CD4-positive, alpha-beta T cell (primary cell): ENCODE data around the gene OR5T1. TPM values are rescaled to one million over a fixed set of nuclear protein-coding genes. Genes with fewer than 3 reads are reported as not detected.

Source experiments
- ATAC-seq: fragments of 200-7000 bp; cut with Tn5 transposase; one replicate; pipeline ENCODE4 v1.10.0; 2022; ENCODE audit warnings: mild to moderate bottlenecking; ENCODE audit not compliant: poor library complexity
- CTCF ChIA-PET: fragments of 350-600 bp; sonication (Branson Sonifier 250); formaldehyde crosslinking; loops from one replicate; lab custom pipeline; 2021; ENCODE audit warnings: antibody characterized with exemption, inconsistent platforms; lab: Charles Lee
- POLR2A ChIA-PET: fragments of 350-600 bp; sonication (Branson Sonifier 250); formaldehyde crosslinking; loops from one replicate; lab custom pipeline; 2021; ENCODE audit warnings: antibody characterized with exemption, inconsistent platforms; lab: Charles Lee
- DNase-seq, 14 experiments: peaks; one replicate each; pipeline ENCODE4 v3.0.0-alpha.2; 2013 to 2020; ENCODE audit warnings: mixed read lengths in 2 of 14
- H3K27ac ChIP-seq, 2 donors: one replicate each; pipeline versions ENCODE4 v1.5.1 to v1.7.0; 2013; ENCODE audit warnings: low read length in 2 of 2, low read depth in 1 of 2, mild to moderate bottlenecking in 1 of 2
- H3K27me3 ChIP-seq, 2 experiments: 1 replicate in 1 of 2; 2 replicates in 1 of 2; pipeline versions ENCODE4 v1.6.1 to v1.7.0; 2013; ENCODE audit warnings: low read length in 2 of 2, control low read depth in 1 of 2, mild to moderate bottlenecking in 1 of 2, moderate library complexity in 1 of 2; ENCODE audit not compliant: insufficient read depth in 2 of 2, control insufficient read depth in 1 of 2
- H3K36me3 ChIP-seq: one replicate; pipeline ENCODE4 v1.6.1; 2013; ENCODE audit warnings: low read length, control low read depth; ENCODE audit not compliant: insufficient read depth
- H3K4me1 ChIP-seq: one replicate; pipeline ENCODE4 v1.6.1; 2013; ENCODE audit warnings: low read length, control low read depth; ENCODE audit not compliant: insufficient read depth
- H3K4me3 ChIP-seq: one replicate; pipeline ENCODE4 v1.5.1; 2013; ENCODE audit warnings: mild to moderate bottlenecking, low read length, moderate library complexity
- H3K9me3 ChIP-seq, 2 experiments: 1 replicate in 1 of 2; 2 replicates in 1 of 2; pipeline versions ENCODE4 v1.6.1 to v1.7.0; 2013; ENCODE audit warnings: low read length in 2 of 2, mild to moderate bottlenecking in 2 of 2, control low read depth in 1 of 2, moderate library complexity in 1 of 2; ENCODE audit not compliant: control insufficient read depth in 1 of 2, insufficient read depth in 1 of 2
- H3K27ac Mint-ChIP-seq: one replicate; pipeline ENCODE4 v1.8.0; 2020; ENCODE audit warnings: mixed read lengths
- H3K27me3 Mint-ChIP-seq: one replicate; pipeline ENCODE4 v1.8.0; 2021; ENCODE audit warnings: mixed read lengths
- H3K36me3 Mint-ChIP-seq: one replicate; pipeline ENCODE4 v1.8.0; 2021; ENCODE audit warnings: low read depth, mixed read lengths
- H3K4me1 Mint-ChIP-seq: one replicate; pipeline ENCODE4 v1.8.0; 2021; ENCODE audit warnings: low read depth, mixed read lengths
- H3K4me3 Mint-ChIP-seq: one replicate; pipeline ENCODE4 v1.8.0; 2020; ENCODE audit warnings: mild to moderate bottlenecking, mixed read lengths
- H3K9me3 Mint-ChIP-seq: one replicate; pipeline ENCODE4 v1.8.0; 2020; ENCODE audit warnings: mixed read lengths
- CTCF ChIP-seq: fragments of 200-600 bp; IDR thresholded peaks from one replicate; pipeline ENCODE4 v1.8.0; 2022; ENCODE audit warnings: antibody characterized with exemption, mild to moderate bottlenecking
- intact Hi-C, 2 experiments: fragments of 100-400 bp; cut with DNase I in 1 of 2; cut with micrococcal nuclease in 1 of 2; formaldehyde crosslinking; loops; one replicate each; pipeline versions ENCODE4 v1.15.1 to v1.9.0; 2023 to 2025; cut with DNase I, micrococcal nuclease
- total RNA-seq, 174 experiments: library from RNA in 2 of 174; stranded (reverse) in 2 of 174; gene quantifications; one replicate each; pipeline ENCODE4 v1.2.3 and lab custom pipeline; 2021 to 2026

Gene OR5T1
- total RNA-seq, 2 experiments from 2014 or later, result not detected

- ChIA-PET CTCF (no interaction called here), POLR2A (no interaction called here)
- Mint-ChIP-seq H3K4me1 (no peaks in the 10 kb centered on the region), H3K36me3 (no peaks in the 10 kb centered on the region), H3K4me3 (no peak overlapping the region), H3K27ac (no peak overlapping the region), H3K27me3 (no peaks in the 10 kb centered on the region), H3K9me3 (peaks cover 23% of the 10 kb centered on the region)
- DNase-seq (no peak), ATAC-seq (no peak)
- no peaks in the 10 kb centered on the region for H3K4me1 ChIP-seq
- H3K36me3 ChIP-seq, result no peaks in the 10 kb centered on the region
- TF ChIP-seq CTCF, result no peak
- H3K27ac ChIP-seq, result no peak overlapping the region
- peaks cover 4 to 7% of the 10 kb centered on the region in 2 experiments for H3K9me3 ChIP-seq
- intact Hi-C loops, result no loop called here
- no peaks in the 10 kb centered on the region for H3K27me3 ChIP-seq
- H3K4me3 ChIP-seq, result no peak overlapping the region
Measured at GRCh38 chr11:56271092-56271491, 2.9 kb upstream of the OR5T1 start.

- intact Hi-C loops, result no loop called here
- no peak for ATAC-seq
- CTCF ChIA-PET, result no interaction called here
Measured at GRCh38 chr11:56292154-56292553, 18.2 kb downstream of the OR5T1 start, which contains the start of gene OR8H1. Gene OR8H1 (minus strand): TSS chr11:56292254. CDS start chr11:56291062, 1,192 bp downstream.

GRCh38 chr11:56296898-56297297 is 22.9 kb downstream of the OR5T1 start:
- H3K27ac Mint-ChIP-seq, result no peak overlapping the region
- ATAC-seq, result no peak
- intact Hi-C loops, result no loop called here

More at GRCh38 chr11:56292154-56292553, 18.2 kb downstream of the OR5T1 start, which contains the start of gene OR8H1:
- TF ChIP-seq CTCF, result no peak
- Histone ChIP-seq H3K4me3 (no peak within 1 kb of the TSS), H3K36me3 (no peaks in the 10 kb centered on the region), H3K27me3 (no peaks in the 10 kb centered on the region), H3K27ac (no peak within 1 kb of the TSS), H3K9me3 (peaks cover 0 to 10% of the 10 kb centered on the region in 2 experiments), H3K4me1 (no peaks in the 10 kb centered on the region)
- no peaks in the 10 kb centered on the region for H3K36me3 Mint-ChIP-seq
- H3K27ac Mint-ChIP-seq, result no peak within 1 kb of the TSS
- H3K4me3 Mint-ChIP-seq, result no peak within 1 kb of the TSS
- POLR2A ChIA-PET, result no interaction called here
- no peaks in the 10 kb centered on the region for H3K27me3 Mint-ChIP-seq
- no peaks in the 10 kb centered on the region for H3K4me1 Mint-ChIP-seq
- no peak for DNase-seq
- H3K9me3 Mint-ChIP-seq, result peaks cover 9% of the 10 kb centered on the region

More at GRCh38 chr11:56296898-56297297, 22.9 kb downstream of the OR5T1 start:
- Histone ChIP-seq H3K9me3 (peaks cover 0 to 5% of the 10 kb centered on the region in 2 experiments), H3K36me3 (no peaks in the 10 kb centered on the region), H3K27me3 (no peaks in the 10 kb centered on the region), H3K4me3 (no peak overlapping the region), H3K4me1 (no peaks in the 10 kb centered on the region), H3K27ac (no peak overlapping the region)
- Mint-ChIP-seq H3K4me1 (no peaks in the 10 kb centered on the region), H3K27me3 (no peaks in the 10 kb centered on the region), H3K4me3 (no peak overlapping the region), H3K9me3 (peaks cover 15% of the 10 kb centered on the region), H3K36me3 (no peaks in the 10 kb centered on the region)
- DNase-seq, result no peak
- POLR2A ChIA-PET, result no interaction called here
- TF ChIP-seq CTCF, result no peak
- CTCF ChIA-PET, result no interaction called here
